Measurements from ENCODE around the gene MSI2.

DNA sequence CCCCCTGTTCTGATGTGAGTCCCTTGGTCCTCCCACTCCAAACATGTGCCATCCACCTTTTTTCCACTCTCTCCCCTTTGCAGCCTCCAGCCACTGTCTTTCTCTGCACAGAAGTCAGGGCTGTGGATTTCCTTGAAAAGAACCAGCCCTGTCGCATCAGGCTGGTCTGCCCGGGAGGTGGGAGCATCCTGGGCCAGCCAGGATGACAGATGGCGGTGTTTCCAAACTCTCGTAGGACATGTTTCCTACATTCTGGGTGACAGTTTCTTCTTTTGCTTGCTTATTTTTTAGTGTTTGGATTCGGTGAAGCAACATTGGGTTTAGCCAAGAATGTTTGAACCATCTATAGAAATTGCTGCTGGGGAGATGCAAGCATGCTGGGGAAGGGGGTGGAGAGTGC is 388.0 kb downstream of the MSI2 start:
- TF ChIP-seq, protein P1, sequence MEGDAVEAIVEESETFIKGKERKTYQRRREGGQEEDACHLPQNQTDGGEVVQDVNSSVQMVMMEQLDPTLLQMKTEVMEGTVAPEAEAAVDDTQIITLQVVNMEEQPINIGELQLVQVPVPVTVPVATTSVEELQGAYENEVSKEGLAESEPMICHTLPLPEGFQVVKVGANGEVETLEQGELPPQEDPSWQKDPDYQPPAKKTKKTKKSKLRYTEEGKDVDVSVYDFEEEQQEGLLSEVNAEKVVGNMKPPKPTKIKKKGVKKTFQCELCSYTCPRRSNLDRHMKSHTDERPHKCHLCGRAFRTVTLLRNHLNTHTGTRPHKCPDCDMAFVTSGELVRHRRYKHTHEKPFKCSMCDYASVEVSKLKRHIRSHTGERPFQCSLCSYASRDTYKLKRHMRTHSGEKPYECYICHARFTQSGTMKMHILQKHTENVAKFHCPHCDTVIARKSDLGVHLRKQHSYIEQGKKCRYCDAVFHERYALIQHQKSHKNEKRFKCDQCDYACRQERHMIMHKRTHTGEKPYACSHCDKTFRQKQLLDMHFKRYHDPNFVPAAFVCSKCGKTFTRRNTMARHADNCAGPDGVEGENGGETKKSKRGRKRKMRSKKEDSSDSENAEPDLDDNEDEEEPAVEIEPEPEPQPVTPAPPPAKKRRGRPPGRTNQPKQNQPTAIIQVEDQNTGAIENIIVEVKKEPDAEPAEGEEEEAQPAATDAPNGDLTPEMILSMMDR (IDR thresholded peaks at IDR 0.05): no peak
- TF ChIP-seq POLR2A (IDR thresholded peaks at IDR 0.05): no peak
